OCI-LY3 (cell line): ENCODE data around the gene CLSTN2.

Experiments used
- CTCF ChIP-seq: fragments of 200-600, 300-600 bp; sonication (generic); IDR thresholded peaks from 2 replicates; pipeline ENCODE4 v1.5.1; 2014; ENCODE audit warnings: antibody characterized with exemption, low read length, low read depth
- EZH2phosphoT487 ChIP-seq: fragments of 200-600 bp; shearing (Covaris generic); IDR thresholded peaks from 2 replicates; pipeline ENCODE4 v1.6.1; 2018; ENCODE audit warnings: antibody characterized with exemption, mixed run types, low read depth

GRCh38 chr3:140188285-140188684, 253.3 kb downstream of the CLSTN2 start:
- no peak for TF ChIP-seq CTCF
- no peak for TF ChIP-seq EZH2phosphoT487
